ENCODE results near the gene PRAMEF14. TPM values are rescaled to one million over a fixed set of nuclear protein-coding genes. Genes with fewer than 3 reads are reported as not detected.
A peak's percentile ranks its signal among the peaks of the same experiment; 100 is the strongest.
"Not testable (repeated sequence)": the region's sequence is repeated elsewhere in the genome, so short reads cannot be mapped to it uniquely, and the experiment has no call there.

Gene PRAMEF14
- total RNA-seq, 4 donors from 2014 or later: not detected

GRCh38 chr1:13356774-13357173 is 9.8 kb upstream of the PRAMEF14 start:
- H3K36me3 ChIP-seq; intact Hi-C loops (cut with DNase I; ENCODE audit: low total_unique reads); H3K27me3 ChIP-seq; H3K4me1 ChIP-seq; DNase-seq; H3K4me3 ChIP-seq; H3K9me3 ChIP-seq; H3K27ac ChIP-seq: not testable (repeated sequence)
- TF ChIP-seq CTCF (IDR thresholded peaks at IDR 0.05): peak; percentile 22 to 40 (median 36)

GRCh38 chr1:13354475-13354874 is 7.5 kb upstream of the PRAMEF14 start:
- intact Hi-C loops (cut with DNase I; ENCODE audit: low total_unique reads); H3K27me3 ChIP-seq; H3K4me3 ChIP-seq; H3K36me3 ChIP-seq; H3K4me1 ChIP-seq; H3K27ac ChIP-seq; H3K9me3 ChIP-seq; DNase-seq: not testable (repeated sequence)

GRCh38 chr1:13353476-13353875 is 6.5 kb upstream of the PRAMEF14 start:
- intact Hi-C loops (cut with DNase I; ENCODE audit: low total_unique reads); DNase-seq; H3K36me3 ChIP-seq; H3K4me3 ChIP-seq; H3K27ac ChIP-seq; H3K4me1 ChIP-seq; H3K9me3 ChIP-seq; H3K27me3 ChIP-seq: not testable (repeated sequence)

- intact Hi-C loops (cut with DNase I; ENCODE audit: low total_unique reads); DNase-seq; H3K27me3 ChIP-seq; H3K9me3 ChIP-seq; H3K27ac ChIP-seq; H3K4me1 ChIP-seq; H3K4me3 ChIP-seq; H3K36me3 ChIP-seq: not testable (repeated sequence)
Observed at GRCh38 chr1:13342496-13342895, 4.4 kb downstream of the PRAMEF14 start.

- H3K4me3 ChIP-seq; H3K36me3 ChIP-seq; H3K9me3 ChIP-seq; H3K4me1 ChIP-seq; H3K27ac ChIP-seq; DNase-seq; H3K27me3 ChIP-seq; intact Hi-C loops (cut with DNase I; ENCODE audit: low total_unique reads): not testable (repeated sequence)
Observed at GRCh38 chr1:13315281-13315680, 31.7 kb downstream of the PRAMEF14 start, which contains the start of gene PRAMEF15. PRAMEF15 (plus strand) TSS chr1:13315581; CDS start chr1:13318408, 2,827 bp downstream.

GRCh38 chr1:13303239-13303638 is 43.7 kb downstream of the PRAMEF14 start, which contains the start of gene PRAMEF33:
PRAMEF33 (plus strand) TSS chr1:13303539; CDS start chr1:13305955, 2,416 bp downstream.
- intact Hi-C loops (cut with DNase I; ENCODE audit: low total_unique reads); H3K4me1 ChIP-seq; DNase-seq; H3K27me3 ChIP-seq; H3K36me3 ChIP-seq; H3K9me3 ChIP-seq; H3K4me3 ChIP-seq; H3K27ac ChIP-seq: not testable (repeated sequence)

- H3K27me3 ChIP-seq; H3K9me3 ChIP-seq; intact Hi-C loops (cut with DNase I; ENCODE audit: low total_unique reads); DNase-seq; H3K4me1 ChIP-seq; H3K4me3 ChIP-seq; H3K36me3 ChIP-seq; H3K27ac ChIP-seq: not testable (repeated sequence)
Observed at GRCh38 chr1:13302197-13302596, 44.7 kb downstream of the PRAMEF14 start.

- H3K4me1 ChIP-seq; H3K36me3 ChIP-seq; DNase-seq; H3K27me3 ChIP-seq; H3K4me3 ChIP-seq; intact Hi-C loops (cut with DNase I; ENCODE audit: low total_unique reads); H3K9me3 ChIP-seq; H3K27ac ChIP-seq: not testable (repeated sequence)
Observed at GRCh38 chr1:13298699-13299098, 48.2 kb downstream of the PRAMEF14 start.

- H3K36me3 ChIP-seq; intact Hi-C loops (cut with DNase I; ENCODE audit: low total_unique reads); DNase-seq; H3K27ac ChIP-seq; H3K27me3 ChIP-seq; H3K4me3 ChIP-seq; H3K9me3 ChIP-seq; H3K4me1 ChIP-seq: not testable (repeated sequence)
Observed at GRCh38 chr1:13297216-13297931, 49.6 kb downstream of the PRAMEF14 start.

Other genes starting within 250 kb of the PRAMEF14 start
- not detected for gene HNRNPCL2, start 230.3 kb downstream of the PRAMEF14 start, total RNA-seq
- not detected for gene PRAMEF26, start 191.1 kb downstream of the PRAMEF14 start, total RNA-seq
- gene HNRNPCL4, start 181.5 kb downstream of the PRAMEF14 start, total RNA-seq: not detected
- not detected for gene PRAMEF9, start 175.3 kb downstream of the PRAMEF14 start, total RNA-seq
- gene PRAMEF13, start 145.7 kb downstream of the PRAMEF14 start, total RNA-seq: not detected
- not detected for gene PRAMEF18, start 121.0 kb downstream of the PRAMEF14 start, total RNA-seq
- not detected for gene PRAMEF5, start 92.9 kb downstream of the PRAMEF14 start, total RNA-seq
- gene PRAMEF8, start 62.0 kb downstream of the PRAMEF14 start, total RNA-seq: not detected
- not detected for gene PRAMEF33, start 43.6 kb downstream of the PRAMEF14 start, total RNA-seq
- gene PRAMEF15, start 31.6 kb downstream of the PRAMEF14 start, total RNA-seq: not detected
- not detected for gene PRAMEF19, start 24.8 kb upstream of the PRAMEF14 start, total RNA-seq
- gene PRAMEF17, start 42.5 kb upstream of the PRAMEF14 start, total RNA-seq: not detected
- not detected for gene PRAMEF20, start 63.3 kb upstream of the PRAMEF14 start, total RNA-seq
- not detected for gene LRRC38, start 166.9 kb upstream of the PRAMEF14 start, total RNA-seq
- gene PDPN, start 236.7 kb upstream of the PRAMEF14 start, total RNA-seq: 10 to 100 TPM; 17.7 to 50.0 (median 30.7) TPM